Jurkat, Clone E6-1 (cell line): ENCODE data around the gene MAML2.

ENCODE experiments used
- DNase-seq: peaks from one replicate; pipeline ENCODE4 v3.0.0-alpha.2; 2011; ENCODE audit warnings: low read depth, low spot score
- H3K4me3 ChIP-seq: 2 replicates; pipeline ENCODE4 v1.5.1; 2011; ENCODE audit warnings: mild to moderate bottlenecking, low read length, control low read depth, moderate library complexity

MAML2 gene

DNA sequence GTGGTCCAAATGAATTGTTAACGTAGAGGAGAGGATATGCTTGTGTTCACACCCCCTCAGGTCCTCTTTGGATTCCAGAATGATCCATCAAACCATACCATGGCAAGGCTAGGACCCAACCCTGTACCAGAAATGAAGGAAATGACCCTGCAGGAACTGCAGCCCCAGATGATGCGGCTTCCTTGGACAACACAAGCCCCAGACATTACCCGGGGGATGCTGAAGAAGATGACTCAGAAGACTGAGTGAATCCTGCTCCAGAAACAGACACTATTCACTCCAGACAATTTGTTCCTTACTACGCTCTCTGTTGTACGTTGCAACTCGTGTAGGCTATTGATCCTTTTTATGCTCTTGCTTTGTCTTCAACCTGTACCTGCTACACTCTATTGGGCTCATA is 403.9 kb downstream of the MAML2 start:
- DNase-seq = no peak
- no peak overlapping the region for H3K4me3 ChIP-seq

DNA sequence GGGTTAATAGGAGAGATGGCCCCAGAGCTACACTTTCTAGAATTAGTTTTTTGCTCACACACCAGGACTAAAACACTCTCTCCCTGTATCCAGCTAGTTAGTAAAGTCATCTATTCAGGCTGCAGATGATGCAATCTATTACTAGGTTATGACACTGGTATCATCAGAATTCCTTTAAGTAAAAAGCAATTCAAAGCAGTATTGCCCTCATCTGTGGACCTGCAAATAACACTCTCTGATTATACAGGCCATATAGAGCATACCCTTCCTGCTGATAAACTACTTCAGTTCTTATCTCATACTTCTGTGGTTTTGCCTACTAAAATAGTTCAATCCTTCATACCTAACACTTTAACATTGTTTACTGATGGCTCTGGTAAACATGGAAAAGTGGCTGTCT is 405.6 kb downstream of the MAML2 start:
- H3K4me3 ChIP-seq = no peak overlapping the region
- no peak for DNase-seq

DNA sequence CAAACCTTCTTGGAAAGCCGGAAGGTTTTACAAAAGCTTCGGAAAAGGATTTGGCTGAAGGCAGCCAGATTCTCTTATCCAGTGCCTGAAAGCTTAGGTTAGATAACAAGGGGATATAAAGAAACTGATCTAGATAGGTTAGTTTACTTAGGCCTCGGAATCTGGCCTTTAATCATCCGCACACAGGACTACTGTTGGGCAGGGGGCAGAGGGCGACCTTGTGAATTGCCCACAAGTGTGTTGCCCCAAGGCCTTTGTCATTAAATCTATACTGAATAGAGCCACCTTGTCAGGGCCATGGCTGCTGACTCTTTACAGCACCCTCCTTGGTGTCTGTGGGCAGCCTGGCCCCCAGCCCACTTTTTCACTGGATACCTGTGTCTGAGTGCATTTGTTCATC is 409.4 kb downstream of the MAML2 start:
- H3K4me3 ChIP-seq = no peak overlapping the region
- DNase-seq = no peak

DNA sequence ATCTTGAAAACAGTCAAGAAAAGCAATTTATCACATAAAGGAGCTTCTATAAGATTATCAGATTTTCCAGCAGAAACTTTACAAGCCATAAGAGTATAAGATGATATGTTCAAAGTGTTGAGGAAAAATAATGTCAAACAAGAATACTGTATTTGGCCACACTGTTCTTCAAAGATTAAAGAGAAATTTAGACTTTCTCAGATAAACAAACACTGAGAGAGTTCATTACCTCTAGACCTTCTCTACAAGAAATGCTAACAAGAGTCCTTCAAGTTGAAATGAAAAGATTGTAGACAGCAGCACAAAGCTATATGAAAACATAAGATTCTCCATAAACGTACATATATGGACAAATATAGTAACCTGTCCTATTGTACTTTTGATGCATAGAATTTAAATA is 411.1 kb downstream of the MAML2 start:
- no peak for DNase-seq
- no peak overlapping the region for H3K4me3 ChIP-seq

DNA sequence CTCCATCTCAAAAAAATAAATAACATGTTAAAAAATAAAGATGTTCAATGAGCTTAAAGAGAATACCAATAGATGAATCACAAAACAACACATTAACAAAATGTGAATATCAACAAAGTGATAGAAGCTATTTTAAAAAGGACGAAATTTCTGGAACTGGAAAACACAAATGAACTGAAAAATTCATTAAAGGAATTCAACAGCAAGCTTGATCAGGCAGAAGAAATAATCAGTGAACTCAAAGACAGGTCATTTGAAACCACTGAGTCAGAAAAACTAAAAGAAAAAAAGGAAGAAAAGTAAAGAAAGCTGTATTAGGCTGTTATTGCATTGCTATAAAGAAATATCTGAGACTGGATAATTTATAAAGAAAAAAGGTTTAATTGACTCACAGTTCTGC is 412.0 kb downstream of the MAML2 start:
- no peak for DNase-seq
- no peak overlapping the region for H3K4me3 ChIP-seq

DNA sequence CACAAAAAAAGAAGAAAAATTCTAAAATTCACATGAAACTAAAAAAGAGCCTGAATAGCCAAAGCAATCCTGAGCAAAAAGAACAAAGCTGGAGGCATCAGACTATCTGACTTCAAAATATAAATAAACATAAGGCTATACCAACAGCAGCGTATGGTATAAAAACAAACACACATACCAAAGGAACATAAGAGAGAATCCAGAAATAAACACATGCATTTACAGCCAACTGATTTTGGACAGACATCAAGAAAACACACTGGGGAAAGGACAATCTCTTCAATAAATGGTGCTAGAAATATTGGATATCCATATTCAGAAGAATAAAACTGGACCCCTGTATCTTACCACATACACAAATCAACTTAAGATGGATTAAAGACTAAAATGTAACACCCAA is 416.3 kb downstream of the MAML2 start:
- no peak overlapping the region for H3K4me3 ChIP-seq
- no peak for DNase-seq
